GM23248 (cell line): ENCODE results near the gene ABHD12.

Source experiments
- EZH2 ChIP-seq: fragments of 200-600 bp; sonication (generic); IDR thresholded peaks from 2 replicates; pipeline ENCODE4 v1.6.1; 2018; ENCODE audit warnings: antibody characterized with exemption, mild to moderate bottlenecking; ENCODE audit not compliant: insufficient read depth, poor library complexity, severe bottlenecking
- EZH2phosphoT487 ChIP-seq: fragments of 200-600 bp; sonication (generic); IDR thresholded peaks from 2 replicates; pipeline ENCODE4 v1.6.1; 2018; ENCODE audit warnings: antibody characterized with exemption, moderate library complexity, mild to moderate bottlenecking, low read depth; ENCODE audit not compliant: insufficient read depth

DNA sequence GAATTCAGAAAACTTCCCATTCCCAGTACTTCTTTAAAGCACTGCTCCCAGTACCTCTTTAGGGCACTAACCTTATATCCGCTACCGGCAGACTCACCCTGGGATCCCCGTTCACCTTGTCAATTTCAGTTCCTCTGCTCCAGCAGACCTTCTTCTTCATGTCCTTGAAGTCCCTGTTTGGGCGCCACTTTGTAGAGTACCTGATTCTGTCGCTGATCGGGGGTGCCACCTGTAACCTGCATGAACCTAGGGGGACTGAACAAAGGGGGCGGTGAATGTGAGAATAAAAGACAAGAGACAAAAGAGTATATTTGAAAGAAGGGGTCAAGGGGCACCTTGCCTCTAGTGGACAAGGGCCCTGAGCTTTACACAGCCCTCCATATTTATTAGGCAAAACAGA, 11.9 kb upstream of the ABHD12 start:
- TF ChIP-seq EZH2phosphoT487 (no peak), EZH2 (no peak)
